Small intestine (tissue), 7 donors: Measurements from ENCODE around the gene PLEKHD1. TPM values are rescaled to one million over a fixed set of nuclear protein-coding genes. Genes with fewer than 3 reads are reported as not detected.
A peak's percentile ranks its signal among the peaks of the same experiment; 100 is the strongest.

Experiments used
- DNase-seq, 2 donors: peaks; one replicate each; pipeline versions ENCODE4 v3.0.0 to v3.0.0-alpha.2; 2013
- FAIRE-seq: peaks from 2 replicates; lab custom pipeline; 2012; peaks lifted over from hg19 to GRCh38; lab: Jason Lieb, UNC
- H3K27ac ChIP-seq, 3 donors: one replicate each; pipeline ENCODE4 v1.5.1; 2013; ENCODE audit warnings: low read length in 2 of 3, mild to moderate bottlenecking in 2 of 3, control low read depth in 1 of 3, inconsistent platforms in 1 of 3, low read depth in 1 of 3, moderate library complexity in 1 of 3
- H3K27me3 ChIP-seq, 3 donors: one replicate each; pipeline ENCODE4 v1.6.1; 2013; ENCODE audit warnings: low read length in 3 of 3, inconsistent platforms in 1 of 3; ENCODE audit not compliant: control insufficient read depth in 3 of 3, insufficient read depth in 3 of 3
- H3K36me3 ChIP-seq, 3 donors: one replicate each; pipeline ENCODE4 v1.6.1; 2013; ENCODE audit warnings: low read length in 3 of 3, inconsistent platforms in 1 of 3, low read depth in 1 of 3, mild to moderate bottlenecking in 1 of 3, moderate library complexity in 1 of 3; ENCODE audit not compliant: control insufficient read depth in 3 of 3, insufficient read depth in 2 of 3
- H3K4me1 ChIP-seq, 3 donors: one replicate each; pipeline ENCODE4 v1.6.1; 2013; ENCODE audit warnings: low read length in 2 of 3, inconsistent platforms in 1 of 3, low read depth in 1 of 3, mild to moderate bottlenecking in 1 of 3, moderate library complexity in 1 of 3; ENCODE audit not compliant: control insufficient read depth in 3 of 3, insufficient read depth in 2 of 3
- H3K4me3 ChIP-seq, 3 donors: one replicate each; pipeline ENCODE4 v1.5.1; 2013; ENCODE audit warnings: low read length in 3 of 3, control low read depth in 1 of 3, inconsistent platforms in 1 of 3, low read depth in 1 of 3, mild to moderate bottlenecking in 1 of 3, moderate library complexity in 1 of 3
- H3K9me3 ChIP-seq, 2 donors: one replicate each; pipeline ENCODE4 v1.6.1; 2013; ENCODE audit warnings: low read depth in 1 of 2, low read length in 1 of 2; ENCODE audit not compliant: control insufficient read depth in 2 of 2, insufficient read depth in 1 of 2
- WGBS, 3 donors: extraction: QIAGEN DNeasy Blood & Tissue Kit; methylation state at CpG; one replicate each; pipeline ENCODE4 v1.1.7; 2013; 5-methylcytosine and 5-hydroxymethylcytosine counted together
- polyA plus RNA-seq, 4 donors: library from polyadenylated mRNA; stranded (reverse) in 3 of 4; unstranded in 1 of 4; fragments of 200-250 nt in 3 of 4; fragments of 120-200 nt in 1 of 4; gene quantifications; one replicate each; pipeline versions ENCODE4 v1.2.1 to v1.2.3, GENCODE V29; 2013
- donor health status: healthy with polysubstance abuse.
- donor health status: control.
- donor health status: control.
- donor health status: Bipolar disorder and iron deficiency.
- donor health status: healthy.

PLEKHD1 gene
- polyA plus RNA-seq, 4 donors: under 0.01 to 0.04 (median 0.03) TPM; not detected in 1

DNA sequence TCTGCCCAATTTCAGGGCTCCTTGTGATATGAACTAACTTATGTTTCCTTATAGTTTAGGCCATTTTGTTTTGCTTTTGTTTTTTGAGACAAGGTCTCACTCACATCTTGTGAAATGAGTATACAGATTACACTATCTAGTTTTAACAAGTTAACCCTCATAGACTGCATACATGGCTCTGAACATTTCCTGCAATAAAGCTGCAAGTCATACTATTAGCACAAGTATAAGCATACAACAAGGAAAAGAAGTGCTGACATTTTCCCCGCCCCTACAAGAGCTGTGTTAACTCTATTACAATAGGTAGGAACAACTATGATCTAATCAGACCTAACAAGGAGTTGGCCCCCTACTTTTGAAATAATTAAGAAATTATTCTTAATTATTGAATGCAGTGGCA is 54.2 kb downstream of the PLEKHD1 start:
- 91 to 97% (median 91%) methylated on average over 1 of the region's 1 CpG for WGBS, 3 donors
- Histone ChIP-seq H3K36me3 (no peaks in the 10 kb centered on the region), H3K4me1 (no peaks in the 10 kb centered on the region), H3K9me3 (no peaks in the 10 kb centered on the region), H3K4me3 (no peak overlapping the region), H3K27ac (no peak overlapping the region), H3K27me3 (peaks cover 0 to 7% (median 0%) of the 10 kb centered on the region in 3 donors)
- DNase-seq (no peak), FAIRE-seq (no peak)

DNA sequence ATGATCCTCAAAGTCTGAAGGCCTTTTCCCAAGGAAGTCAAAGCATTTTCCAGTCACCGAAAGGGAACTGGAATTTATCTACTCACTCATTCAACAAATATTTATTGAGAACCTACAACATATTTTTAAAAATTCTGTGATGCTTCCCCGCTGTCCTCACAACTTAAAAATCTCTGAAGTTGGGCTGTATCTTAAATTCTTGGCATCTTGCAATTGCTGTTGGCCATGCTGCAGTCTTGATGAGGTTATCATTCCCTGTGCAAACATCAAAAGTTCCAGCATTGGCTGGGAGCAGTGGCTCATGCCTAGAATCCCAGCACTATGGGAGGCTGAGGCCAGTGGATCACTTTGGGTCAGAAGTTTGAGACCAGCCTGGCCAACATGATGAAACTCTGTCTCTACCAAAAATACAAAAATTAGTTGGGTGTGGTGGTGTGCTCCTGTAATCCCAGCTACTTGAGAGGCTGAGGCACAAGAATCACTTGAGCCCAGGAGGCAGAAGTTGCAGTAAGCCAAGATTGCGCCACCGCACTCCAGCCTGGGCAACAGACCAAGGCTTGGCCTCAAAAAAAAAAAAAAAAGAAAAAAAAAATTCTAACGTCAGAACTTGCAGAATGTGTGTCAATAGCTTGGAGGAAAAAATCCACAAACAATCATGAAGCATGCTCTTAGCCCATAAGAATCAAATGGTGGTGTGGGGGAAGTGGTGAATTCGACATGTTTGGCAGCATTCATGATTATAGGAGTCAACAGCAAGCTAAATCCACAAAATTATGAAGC is 55.3 kb downstream of the PLEKHD1 start:
- no peak overlapping the region for H3K27ac ChIP-seq
- H3K27me3 ChIP-seq: peaks cover 0 to 7% (median 0%) of the 10 kb centered on the region in 3 donors
- DNase-seq: no peak
- no peaks in the 10 kb centered on the region for H3K36me3 ChIP-seq
- WGBS, 3 donors: 70 to 76% (median 72%) methylated on average over 6 of the region's 6 CpGs
- H3K9me3 ChIP-seq: no peaks in the 10 kb centered on the region
- FAIRE-seq: no peak
- H3K4me1 ChIP-seq: no peaks in the 10 kb centered on the region
- H3K4me3 ChIP-seq: no peak overlapping the region

DNA sequence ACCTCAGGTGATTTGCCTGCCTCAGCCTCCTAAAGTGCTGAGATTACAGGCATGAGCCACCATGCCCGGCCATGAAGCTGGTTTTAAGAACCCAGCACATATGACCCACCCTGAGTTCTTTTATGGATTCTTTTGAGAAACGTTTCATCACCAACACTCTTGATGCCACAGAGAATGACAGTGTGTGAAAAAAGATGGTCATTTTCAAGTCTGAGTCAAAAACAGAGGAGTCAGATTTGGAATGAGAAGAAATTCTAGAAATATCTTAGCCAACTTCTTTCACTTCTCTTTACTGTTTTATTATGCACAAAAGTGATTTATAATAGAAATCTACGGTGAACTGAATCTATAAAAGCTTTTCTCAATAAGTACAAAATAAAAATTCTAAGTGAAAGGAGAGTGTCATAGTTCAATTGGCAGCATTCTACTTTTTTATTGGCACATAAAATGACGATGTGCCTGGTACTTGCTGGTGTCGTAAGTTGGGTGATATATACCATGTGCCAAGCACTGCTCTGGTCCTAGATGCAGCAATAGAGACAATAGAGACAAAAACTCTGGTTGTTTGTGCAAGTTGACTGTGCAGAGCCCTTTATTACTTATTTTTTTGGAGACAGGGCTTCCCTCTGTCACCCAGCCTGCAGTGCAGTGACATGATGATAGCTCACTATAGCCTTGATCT is 56.3 kb downstream of the PLEKHD1 start:
- H3K4me3 ChIP-seq: no peak overlapping the region
- FAIRE-seq: no peak
- no peak for DNase-seq
- H3K27ac ChIP-seq: no peak overlapping the region
- WGBS, 3 donors: 29 to 58% (median 44%) methylated on average over 5 of the region's 5 CpGs
- no peaks in the 10 kb centered on the region for H3K9me3 ChIP-seq
- H3K4me1 ChIP-seq: no peaks in the 10 kb centered on the region
- H3K36me3 ChIP-seq: no peaks in the 10 kb centered on the region
- H3K27me3 ChIP-seq: peaks cover 0 to 7% (median 0%) of the 10 kb centered on the region in 3 donors

DNA sequence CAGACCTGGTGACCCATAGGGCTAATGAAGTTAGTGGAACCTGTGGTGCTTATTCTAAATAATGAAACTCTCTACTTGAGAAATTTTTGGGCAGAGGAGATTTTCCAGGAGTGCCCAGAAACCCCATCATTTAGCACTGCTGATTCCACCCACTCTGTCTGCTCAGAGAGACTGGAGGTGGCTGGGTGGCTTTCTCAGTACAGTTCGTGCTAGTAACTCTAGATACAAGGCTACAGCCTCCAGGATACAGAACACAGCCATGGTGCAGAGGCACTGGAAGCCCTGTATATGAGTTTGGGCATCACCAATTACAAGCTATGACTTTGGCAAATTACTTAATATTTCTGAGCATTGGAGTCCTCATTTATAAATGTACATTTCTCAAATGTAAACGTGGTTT is 57.8 kb downstream of the PLEKHD1 start:
- H3K27me3 ChIP-seq: peaks cover 0 to 9% (median 0%) of the 10 kb centered on the region in 3 donors
- no peak overlapping the region for H3K27ac ChIP-seq
- H3K4me3 ChIP-seq: no peak overlapping the region
- H3K9me3 ChIP-seq: no peaks in the 10 kb centered on the region
- 41 to 59% (median 57%) methylated on average over 2 of the region's 2 CpGs for WGBS, 3 donors
- no peak for FAIRE-seq
- no peak for DNase-seq
- no peaks in the 10 kb centered on the region for H3K4me1 ChIP-seq
- H3K36me3 ChIP-seq: no peaks in the 10 kb centered on the region

DNA sequence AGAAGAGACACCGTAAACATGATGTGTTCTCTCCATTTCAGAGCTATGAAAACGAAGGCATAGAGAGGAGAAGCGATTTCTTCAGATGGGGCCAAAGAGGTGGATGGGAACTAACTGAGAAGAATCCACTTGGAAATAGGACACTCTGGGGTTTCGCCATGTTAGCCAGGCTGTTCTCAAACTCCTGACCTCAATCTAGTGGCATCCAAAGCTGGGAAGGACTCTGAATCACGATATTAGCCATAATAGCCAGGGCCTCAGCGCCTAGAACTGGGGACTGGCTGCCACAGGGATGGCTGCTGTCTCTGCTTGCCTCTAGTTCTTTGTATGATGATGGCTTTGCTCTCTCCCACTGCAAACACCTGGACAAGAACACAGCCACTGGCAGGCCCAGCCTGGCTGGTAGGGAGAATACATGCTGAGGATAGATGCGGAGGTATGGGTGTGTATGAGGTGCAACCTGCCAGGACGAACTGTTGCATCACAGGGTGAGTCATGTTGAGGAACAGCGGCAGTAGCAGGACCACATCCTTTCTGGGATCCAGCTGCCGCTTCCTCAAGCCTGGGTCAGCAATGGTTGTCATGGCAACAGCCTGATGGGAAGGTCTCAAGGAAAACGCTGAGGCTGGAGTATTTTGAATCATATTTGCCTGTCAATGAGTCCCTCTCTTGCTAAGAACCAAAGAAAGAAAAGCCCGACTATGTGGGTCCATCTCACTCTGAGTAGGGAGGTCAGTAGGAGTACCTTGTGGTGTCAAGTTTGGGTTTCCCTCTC is 59.0 kb downstream of the PLEKHD1 start:
- H3K36me3 ChIP-seq: no peaks in the 10 kb centered on the region
- H3K4me1 ChIP-seq: no peaks in the 10 kb centered on the region
- H3K27ac ChIP-seq: no peak overlapping the region
- WGBS, 3 donors: 42 to 45% (median 43%) methylated on average over 12 of the region's 12 CpGs
- DNase-seq (peak in 1 of 2 donors; percentile 44), FAIRE-seq (no peak)
- H3K27me3 ChIP-seq: peaks cover 0 to 20% (median 0%) of the 10 kb centered on the region in 3 donors
- H3K9me3 ChIP-seq: no peaks in the 10 kb centered on the region
- H3K4me3 ChIP-seq: no peak overlapping the region

DNA sequence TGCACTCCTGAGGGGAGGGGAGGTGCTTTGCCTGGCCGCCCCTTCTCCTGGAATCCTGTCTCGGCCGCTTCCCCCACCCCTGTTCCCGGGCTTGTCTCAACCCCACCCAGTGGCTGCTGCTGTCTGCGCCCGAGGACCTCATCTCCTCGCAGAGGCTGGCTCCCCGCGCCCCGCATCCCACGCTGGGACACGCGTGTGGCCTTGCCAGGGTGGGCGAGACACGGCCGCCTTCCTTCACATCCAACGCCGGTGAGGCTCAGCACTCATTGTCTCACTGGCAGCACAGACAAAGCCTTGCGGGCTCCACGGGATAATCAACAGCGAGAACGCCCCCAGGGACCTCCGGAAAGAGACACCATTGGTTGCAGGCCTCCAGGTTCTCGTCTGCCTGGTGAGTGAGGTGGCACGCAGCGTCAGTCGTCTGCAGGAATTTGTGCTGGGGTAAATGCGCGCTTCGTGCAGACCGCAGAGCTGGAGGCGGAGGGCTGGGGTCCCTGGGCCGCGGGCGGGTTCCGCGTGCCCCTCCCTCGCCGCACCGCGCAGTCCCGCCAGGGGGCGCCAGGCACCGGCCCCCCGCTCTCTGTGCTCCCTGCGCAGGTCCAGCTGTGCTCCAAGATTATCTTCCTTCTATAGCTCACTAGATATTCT is 63.3 kb downstream of the PLEKHD1 start:
- Histone ChIP-seq H3K4me3 (peak overlapping the region in 1 of 3 donors; percentile 24), H3K4me1 (no peaks in the 10 kb centered on the region), H3K27ac (no peak overlapping the region), H3K27me3 (peaks cover 0 to 36% (median 5%) of the 10 kb centered on the region in 3 donors), H3K36me3 (no peaks in the 10 kb centered on the region), H3K9me3 (no peaks in the 10 kb centered on the region)
- peak in 1 of 2 donors; percentile 32 for DNase-seq
- WGBS, 3 donors: 8 to 30% (median 22%) methylated on average over 33 to 46 of the region's 46 CpGs
- no peak for FAIRE-seq

DNA sequence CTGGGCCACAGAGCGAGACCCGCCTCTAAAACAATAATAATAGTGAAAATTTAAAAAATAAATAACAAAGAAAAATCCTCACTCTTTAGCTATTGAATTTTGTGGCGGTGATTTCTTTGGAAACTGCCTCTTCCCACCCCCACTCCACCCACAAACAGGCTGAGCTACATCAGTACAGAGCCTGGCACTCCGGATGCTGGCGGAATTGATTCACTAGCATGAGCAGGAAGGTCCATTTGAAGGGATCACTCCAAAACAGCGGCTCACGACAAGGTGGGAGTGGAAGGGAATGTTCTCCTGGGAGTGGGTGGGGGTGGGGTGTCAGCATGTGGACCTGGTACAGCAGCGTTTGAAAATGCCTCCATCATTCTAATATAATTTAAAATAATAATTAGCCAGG is 64.0 kb downstream of the PLEKHD1 start:
- Histone ChIP-seq H3K4me3 (no peak overlapping the region), H3K27me3 (peaks cover 0 to 29% (median 5%) of the 10 kb centered on the region in 3 donors), H3K4me1 (no peaks in the 10 kb centered on the region), H3K36me3 (no peaks in the 10 kb centered on the region), H3K27ac (no peak overlapping the region), H3K9me3 (no peaks in the 10 kb centered on the region)
- FAIRE-seq (no peak), DNase-seq (no peak)
- WGBS, 3 donors: 81 to 84% (median 84%) methylated on average over 7 to 8 of the region's 8 CpGs

DNA sequence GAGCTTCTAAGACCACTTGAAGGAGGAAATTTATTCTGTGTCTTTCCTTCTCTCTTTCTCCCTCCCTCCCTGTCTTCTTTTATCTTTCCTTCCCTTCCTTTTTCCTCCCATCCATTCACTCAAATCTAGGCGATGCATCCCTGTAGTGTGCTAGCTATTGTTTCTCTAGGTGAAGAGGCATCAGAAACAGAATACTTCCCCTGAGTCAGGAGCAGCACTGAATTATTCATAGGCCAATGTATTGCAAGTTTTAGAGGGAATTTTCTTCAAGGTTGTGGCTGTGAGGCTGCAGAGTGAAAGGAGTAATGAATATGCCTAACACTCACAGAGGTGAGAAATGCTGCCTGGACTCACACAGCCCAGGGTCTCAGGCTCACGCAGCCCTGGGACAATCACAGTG is 67.0 kb downstream of the PLEKHD1 start:
- DNase-seq: no peak
- Histone ChIP-seq H3K4me3 (no peak overlapping the region), H3K4me1 (no peaks in the 10 kb centered on the region), H3K36me3 (no peaks in the 10 kb centered on the region), H3K27me3 (peaks cover 0 to 29% (median 5%) of the 10 kb centered on the region in 3 donors), H3K27ac (no peak overlapping the region), H3K9me3 (no peaks in the 10 kb centered on the region)
- 65 to 83% (median 72%) methylated on average over 2 of the region's 2 CpGs for WGBS, 3 donors
- FAIRE-seq: no peak
